Stimulated activated CD4-positive, alpha-beta T cell treated with anti-CD3 and anti-CD28 coated beads, Interleukin-12 subunit alpha, Interleukin-12 subunit beta, amount 100 ng/mL, for 48 hours (primary cell): ENCODE measurements around the gene MINDY3.
"Not testable (repeated sequence)": the region's sequence is repeated elsewhere in the genome, so short reads cannot be mapped to it uniquely, and the experiment has no call there.

Source experiments
- DNase-seq, 3 donors: peaks; one replicate each; pipeline ENCODE4 v3.0.0-alpha.2; 2020; ENCODE audit warnings: low read depth in 2 of 3, low spot score in 1 of 3

Gene MINDY3

GRCh38 chr10:15857107-15857575, 3.2 kb downstream of the MINDY3 start:
- no peak for DNase-seq

- DNase-seq, result no peak
Observed at GRCh38 chr10:15856328-15857015, 3.8 kb downstream of the MINDY3 start.

- DNase-seq, result no peak
Observed at GRCh38 chr10:15853800-15854199, 6.5 kb downstream of the MINDY3 start.

- no peak for DNase-seq
Observed at GRCh38 chr10:15852111-15852557, 8.2 kb downstream of the MINDY3 start.

- not testable (repeated sequence) for DNase-seq
Observed at GRCh38 chr10:15850337-15850978, 9.8 kb downstream of the MINDY3 start.

GRCh38 chr10:15849316-15849715, 11.0 kb downstream of the MINDY3 start:
- no peak for DNase-seq

- no peak for DNase-seq
Observed at GRCh38 chr10:15847481-15847880, 12.8 kb downstream of the MINDY3 start.

GRCh38 chr10:15844517-15844916, 15.8 kb downstream of the MINDY3 start:
- DNase-seq, result no peak

- no peak for DNase-seq
Observed at GRCh38 chr10:15843695-15844094, 16.6 kb downstream of the MINDY3 start.

- no peak for DNase-seq
Observed at GRCh38 chr10:15842556-15843169, 17.6 kb downstream of the MINDY3 start.

GRCh38 chr10:15841696-15842095, 18.6 kb downstream of the MINDY3 start:
- DNase-seq, result no peak

GRCh38 chr10:15836807-15837206, 23.5 kb downstream of the MINDY3 start:
- DNase-seq, result no peak

GRCh38 chr10:15829495-15829894, 30.8 kb downstream of the MINDY3 start:
- no peak for DNase-seq

GRCh38 chr10:15824498-15824897, 35.8 kb downstream of the MINDY3 start:
- no peak for DNase-seq

GRCh38 chr10:15822131-15822530, 38.2 kb downstream of the MINDY3 start:
- DNase-seq, result no peak

- DNase-seq, result no peak
Observed at GRCh38 chr10:15821046-15821683, 39.1 kb downstream of the MINDY3 start.

GRCh38 chr10:15817409-15818046, 42.8 kb downstream of the MINDY3 start:
- no peak for DNase-seq

GRCh38 chr10:15815242-15815885, 44.9 kb downstream of the MINDY3 start:
- DNase-seq, result no peak

- DNase-seq, result no peak
Observed at GRCh38 chr10:15814565-15814964, 45.7 kb downstream of the MINDY3 start.

GRCh38 chr10:15813415-15813814, 46.9 kb downstream of the MINDY3 start:
- no peak for DNase-seq

GRCh38 chr10:15809450-15809849, 50.9 kb downstream of the MINDY3 start:
- no peak for DNase-seq
